Endothelial cell of umbilical vein (primary cell): ENCODE measurements around the gene COL23A1. TPM values are rescaled to one million over a fixed set of nuclear protein-coding genes. Genes with fewer than 3 reads are reported as not detected.

Source experiments
- BruUV-seq: library from RNA; stranded (reverse); fragments of 400-500 nt; replicated peaks from 2 replicates; lab custom pipeline; 2021; lab: Mats Ljungman, UMichigan
- CTCF ChIA-PET: fragments of 300-600, 350-600 bp; sonication (Branson Sonifier 250); formaldehyde crosslinking; loops from one replicate; lab custom pipeline; 2021; ENCODE audit warnings: antibody characterized with exemption, inconsistent platforms; lab: Charles Lee
- POLR2A ChIA-PET: fragments of 300-600, 350-600 bp; sonication (Branson Sonifier 250); formaldehyde crosslinking; loops from one replicate; lab custom pipeline; 2021; ENCODE audit warnings: antibody characterized with exemption, inconsistent platforms; lab: Charles Lee
- DNase-seq: peaks from one replicate; pipeline ENCODE4 v3.0.0-alpha.2; 2011; ENCODE audit warnings: low read depth, low spot score
- FAIRE-seq: peaks from 2 replicates; lab custom pipeline; 2011; peaks lifted over from hg19 to GRCh38; lab: Jason Lieb, UNC
- H2AFZ ChIP-seq: 2 replicates; pipeline ENCODE4 v1.6.0; 2012; ENCODE audit warnings: low read depth, low read length, control low read depth, inconsistent platforms
- H3K27ac ChIP-seq: 2 replicates; pipeline ENCODE4 v1.5.1; 2011; ENCODE audit warnings: low read depth, mild to moderate bottlenecking, control low read depth, low read length, moderate library complexity; ENCODE audit not compliant: insufficient read depth
- H3K27me3 ChIP-seq, 2 experiments: 2 replicates each; pipeline versions ENCODE4 v1.6.0 to v1.6.1; 2011; ENCODE audit warnings: low read length in 2 of 2, mixed read lengths in 1 of 2; ENCODE audit not compliant: control insufficient read depth in 2 of 2, insufficient read depth in 2 of 2
- H3K36me3 ChIP-seq, 2 experiments: 2 replicates in 1 of 2; 3 replicates in 1 of 2; pipeline ENCODE4 v1.5.1; 2011; ENCODE audit warnings: low read length in 2 of 2, mild to moderate bottlenecking in 1 of 2, moderate library complexity in 1 of 2; ENCODE audit not compliant: control insufficient read depth in 2 of 2, insufficient read depth in 2 of 2; ENCODE audit errors: extremely low read depth in 1 of 2
- H3K4me1 ChIP-seq: 3 replicates; pipeline ENCODE4 v1.5.1; 2011; ENCODE audit warnings: mild to moderate bottlenecking, low read length; ENCODE audit not compliant: control insufficient read depth, insufficient read depth; ENCODE audit errors: extremely low read depth
- H3K4me2 ChIP-seq: 2 replicates; pipeline ENCODE4 v1.6.1; 2011; ENCODE audit warnings: low read length, control low read depth, mixed read lengths; ENCODE audit not compliant: insufficient read depth
- H3K4me3 ChIP-seq, 3 experiments: fragments of 200-600 bp in 1 of 3; sonication (generic), shearing (Covaris generic) in 1 of 3; replicated peaks in 1 of 3; 2 replicates each; pipeline ENCODE4 v1.5.1; 2011 to 2016; ENCODE audit warnings: control low read depth in 3 of 3, low read length in 3 of 3, mild to moderate bottlenecking in 2 of 3, inconsistent platforms in 1 of 3, low read depth in 1 of 3, moderate library complexity in 1 of 3; ENCODE audit not compliant: insufficient read depth in 1 of 3
- H3K79me2 ChIP-seq: 2 replicates; pipeline ENCODE4 v1.6.0; 2012; ENCODE audit warnings: low read length, inconsistent platforms; ENCODE audit not compliant: control insufficient read depth, insufficient read depth
- H3K9ac ChIP-seq: replicated peaks from 2 replicates; pipeline ENCODE3; 2011; ENCODE audit warnings: low read length, control low read depth; ENCODE audit not compliant: insufficient read depth; ENCODE audit errors: extremely low read depth
- H3K9me1 ChIP-seq: replicated peaks from 3 replicates; pipeline ENCODE4 v1.6.0; 2011; ENCODE audit warnings: mild to moderate bottlenecking, low read length; ENCODE audit not compliant: control insufficient read depth, insufficient read depth; ENCODE audit errors: extremely low read depth
- H3K9me3 ChIP-seq: replicated peaks from 2 replicates; pipeline ENCODE4 v1.5.1; 2012; ENCODE audit warnings: low read length, inconsistent platforms; ENCODE audit not compliant: control insufficient read depth, insufficient read depth
- H4K20me1 ChIP-seq: replicated peaks from 2 replicates; pipeline ENCODE3; 2011; ENCODE audit warnings: mild to moderate bottlenecking, low read length; ENCODE audit not compliant: control insufficient read depth, insufficient read depth; ENCODE audit errors: extremely low read depth
- EZH2 ChIP-seq: IDR thresholded peaks from 2 replicates; pipeline ENCODE4 v1.6.1; 2012; ENCODE audit warnings: borderline replicate concordance, low read depth, mild to moderate bottlenecking, moderate library complexity, low read length, inconsistent platforms; ENCODE audit not compliant: severe bottlenecking
- FOS ChIP-seq: IDR thresholded peaks from 2 replicates; pipeline ENCODE4 v1.6.1; 2011; ENCODE audit warnings: mild to moderate bottlenecking, low read length, moderate library complexity, borderline replicate concordance; ENCODE audit not compliant: insufficient read depth
- GATA2 ChIP-seq: IDR thresholded peaks from 2 replicates; pipeline ENCODE4 v1.7.0; 2011; ENCODE audit warnings: low read depth, mild to moderate bottlenecking, moderate library complexity, mixed read lengths, low read length; ENCODE audit not compliant: insufficient read length, insufficient read depth
- JUN ChIP-seq: IDR thresholded peaks from 2 replicates; pipeline ENCODE4 v1.6.1; 2011; ENCODE audit warnings: borderline replicate concordance, low read depth; ENCODE audit not compliant: insufficient read length, insufficient read depth
- MYC ChIP-seq: IDR thresholded peaks from one replicate; pipeline ENCODE4 v1.6.1; 2011; ENCODE audit warnings: mild to moderate bottlenecking, low read depth, low read length
- POLR2AphosphoS5 ChIP-seq: IDR thresholded peaks from 2 replicates; pipeline ENCODE4 v1.6.1; 2012; ENCODE audit warnings: low read depth, mild to moderate bottlenecking, control low read depth, low read length, moderate library complexity; ENCODE audit not compliant: insufficient read depth
- dilution Hi-C: fragments of 300-500 bp; cut with MboI; formaldehyde crosslinking; loops from one replicate; pipeline ENCODE4 v1.15.0; 2019; ENCODE audit warnings: low sequenced_read_pairs; ENCODE audit not compliant: extremely low pct_ligation_motif_present
- intact Hi-C: fragments of 100-400 bp; cut with micrococcal nuclease; formaldehyde crosslinking; loops from one replicate; pipeline ENCODE4 v1.10.0; 2022
- polyA plus RNA-seq, 4 experiments: library from polyadenylated mRNA; depleted of rRNA in 3 of 4; stranded (reverse) in 3 of 4; unstranded in 1 of 4; fragments of >200 nt; gene quantifications; 2 replicates each; pipeline versions ENCODE4 v1.2.1 to v1.2.3, GENCODE V29; 2011 to 2012; ENCODE audit warnings: missing spikeins in 1 of 4
- total RNA-seq: library from RNA; stranded (reverse); gene quantifications from 2 replicates; pipeline ENCODE4 v1.2.3, GENCODE V29; 2021
- TF ChIP-seq, protein P1 (sequence below), 2 donors: IDR thresholded peaks; 1 replicate in 1 of 2; 2 replicates in 1 of 2; pipeline ENCODE4 v1.5.1; 2011; ENCODE audit warnings: low read length in 2 of 2, mild to moderate bottlenecking in 2 of 2, moderate library complexity in 2 of 2, control low read depth in 1 of 2, inconsistent platforms in 1 of 2, low read depth in 1 of 2; ENCODE audit not compliant: insufficient read depth in 1 of 2; ENCODE audit errors: extremely low read depth in 1 of 2
- TF ChIP-seq, protein P2 (sequence below): IDR thresholded peaks from 2 replicates; pipeline ENCODE4 v1.6.1; 2011; ENCODE audit not compliant: insufficient read depth, insufficient read length

Gene COL23A1
- total and polyA plus RNA-seq, 2 donors (not counting 3 experiments of a cell fraction or from before 2014, with no cell fraction given): not detected

DNA sequence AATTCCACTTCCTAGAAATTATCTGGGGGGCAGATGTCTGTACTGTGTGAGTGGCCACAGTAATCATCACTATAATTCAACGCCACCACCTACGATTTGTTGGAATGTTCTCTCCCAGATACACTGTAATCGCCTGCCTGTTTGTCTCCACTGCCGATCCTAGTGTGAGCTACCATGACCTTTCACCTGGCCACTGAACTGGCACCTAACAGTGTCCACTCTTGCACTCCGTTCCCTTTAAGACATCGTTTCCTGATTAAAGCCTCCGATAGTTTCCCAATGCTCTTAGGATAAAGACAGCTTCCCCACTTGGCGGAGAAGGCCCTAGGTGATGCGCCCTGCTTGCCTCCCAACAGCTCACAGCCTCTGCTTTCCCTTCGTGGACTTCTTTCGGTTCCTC, 361.6 kb downstream of the COL23A1 start:
- Histone ChIP-seq H3K9ac (no peak overlapping the region), H3K4me3 (no peak overlapping the region), H4K20me1 (no peaks in the 10 kb centered on the region), H2AFZ (no peak overlapping the region), H3K79me2 (peaks cover 33% of the 10 kb centered on the region), H3K36me3 (peaks cover 8 to 17% of the 10 kb centered on the region in 2 experiments), H3K4me2 (no peak overlapping the region), H3K9me3 (no peaks in the 10 kb centered on the region), H3K9me1 (no peaks in the 10 kb centered on the region), H3K4me1 (peaks cover 16% of the 10 kb centered on the region), H3K27ac (no peak overlapping the region), H3K27me3 (no peaks in the 10 kb centered on the region)
- POLR2A ChIA-PET: interaction anchor here (0.7 kb wide), 1 partner anchor 398 kb away, joined by 3 read pairs; no protein-coding TSS in a partner anchor
- BruUV-seq: no TSS peak
- FAIRE-seq (no peak), DNase-seq (no peak)
- dilution Hi-C loops: no loop called here
- TF ChIP-seq, protein P1, sequence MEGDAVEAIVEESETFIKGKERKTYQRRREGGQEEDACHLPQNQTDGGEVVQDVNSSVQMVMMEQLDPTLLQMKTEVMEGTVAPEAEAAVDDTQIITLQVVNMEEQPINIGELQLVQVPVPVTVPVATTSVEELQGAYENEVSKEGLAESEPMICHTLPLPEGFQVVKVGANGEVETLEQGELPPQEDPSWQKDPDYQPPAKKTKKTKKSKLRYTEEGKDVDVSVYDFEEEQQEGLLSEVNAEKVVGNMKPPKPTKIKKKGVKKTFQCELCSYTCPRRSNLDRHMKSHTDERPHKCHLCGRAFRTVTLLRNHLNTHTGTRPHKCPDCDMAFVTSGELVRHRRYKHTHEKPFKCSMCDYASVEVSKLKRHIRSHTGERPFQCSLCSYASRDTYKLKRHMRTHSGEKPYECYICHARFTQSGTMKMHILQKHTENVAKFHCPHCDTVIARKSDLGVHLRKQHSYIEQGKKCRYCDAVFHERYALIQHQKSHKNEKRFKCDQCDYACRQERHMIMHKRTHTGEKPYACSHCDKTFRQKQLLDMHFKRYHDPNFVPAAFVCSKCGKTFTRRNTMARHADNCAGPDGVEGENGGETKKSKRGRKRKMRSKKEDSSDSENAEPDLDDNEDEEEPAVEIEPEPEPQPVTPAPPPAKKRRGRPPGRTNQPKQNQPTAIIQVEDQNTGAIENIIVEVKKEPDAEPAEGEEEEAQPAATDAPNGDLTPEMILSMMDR (IDR thresholded peaks at IDR 0.05; ENCODE audit: extremely low read depth in 1 of 2, insufficient read depth in 1 of 2, low read depth in 1 of 2, low read length in 2 of 2): no peak
- TF ChIP-seq MYC (no peak), GATA2 (no peak), FOS (no peak), POLR2AphosphoS5 (no peak), JUN (no peak), EZH2 (no peak)
- TF ChIP-seq, protein P2, sequence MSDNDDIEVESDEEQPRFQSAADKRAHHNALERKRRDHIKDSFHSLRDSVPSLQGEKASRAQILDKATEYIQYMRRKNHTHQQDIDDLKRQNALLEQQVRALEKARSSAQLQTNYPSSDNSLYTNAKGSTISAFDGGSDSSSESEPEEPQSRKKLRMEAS: no peak
- CTCF ChIA-PET: no interaction called here
- intact Hi-C loops: no loop called here
